ENCODE measurements around the gene HDDC3.

HDDC3 gene

DNA sequence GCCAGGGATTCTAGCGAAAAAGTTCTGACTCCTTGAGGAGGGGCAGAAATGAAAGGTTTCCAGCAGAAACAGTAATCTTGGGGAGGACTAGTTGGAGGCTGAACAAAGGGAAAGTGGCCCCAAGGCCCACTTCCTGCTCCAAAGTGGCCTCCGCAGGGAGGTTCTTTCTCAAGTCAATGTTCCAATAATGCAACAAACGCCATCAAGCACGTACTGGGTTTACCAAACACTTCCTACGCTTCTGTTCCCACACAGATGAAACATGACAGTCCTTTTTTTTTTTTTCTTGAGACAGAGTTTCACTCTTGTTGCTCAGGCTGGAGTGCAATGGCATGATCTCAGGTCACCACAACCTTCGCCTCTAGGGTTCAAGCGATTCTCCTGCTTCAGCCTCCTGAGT is 12.7 kb upstream of the HDDC3 start:
- no peak overlapping the region for H3K4me3 ChIP-seq (ENCODE audit: insufficient read depth in 1 of 2, low read depth in 1 of 2, low read length in 2 of 2)
- H3K4me1 ChIP-seq (ENCODE audit: control insufficient read depth, insufficient read depth, low read depth, low read length) = peaks cover 27% of the 10 kb centered on the region
- H3K4me2 ChIP-seq (ENCODE audit: low read length, poor library complexity, severe bottlenecking) = no peak overlapping the region
- over 99% methylated on average over 7 of the region's 7 CpGs for WGBS
- DNase-seq = no peak
- no peak overlapping the region for H3K27ac ChIP-seq (ENCODE audit: low read length, poor library complexity, severe bottlenecking)
- no peak overlapping the region for H3K18ac ChIP-seq (ENCODE audit: low read depth in 1 of 2, low read length in 2 of 2)
- no peak overlapping the region for H4K8ac ChIP-seq (ENCODE audit: low read length)
- no peak overlapping the region for H3K9ac ChIP-seq (ENCODE audit: low read length)
- H3K23ac ChIP-seq (ENCODE audit: low read length in 2 of 2) = no peak overlapping the region
- H3K4ac ChIP-seq (ENCODE audit: low read depth in 1 of 2, low read length in 2 of 2) = no peak overlapping the region
- no peak overlapping the region for H3K14ac ChIP-seq (ENCODE audit: low read length in 2 of 2)
- H2BK120ac ChIP-seq (ENCODE audit: low read depth, low read length) = no peak overlapping the region
- no peak overlapping the region for H2BK5ac ChIP-seq (ENCODE audit: low read depth, low read length, poor library complexity, severe bottlenecking)
- H3K79me1 ChIP-seq (replicated peaks; ENCODE audit: low read length, poor library complexity, severe bottlenecking) = peaks cover 28% of the 10 kb centered on the region
- no peak overlapping the region for H2AFZ ChIP-seq (ENCODE audit: low read depth, low read length)
- no peak overlapping the region for H2AK5ac ChIP-seq (ENCODE audit: low read length, severe bottlenecking)
- peaks cover 86 to 87% of the 10 kb centered on the region in 2 experiments for H3K36me3 ChIP-seq (ENCODE audit: control insufficient read depth in 1 of 2, insufficient read depth in 2 of 2, low read depth in 1 of 2, low read length in 2 of 2)
- H3K9me3 ChIP-seq (ENCODE audit: control insufficient read depth, low read length) = no peaks in the 10 kb centered on the region
- no peak overlapping the region for H2BK15ac ChIP-seq (ENCODE audit: low read depth, poor library complexity, severe bottlenecking)
- no peak overlapping the region for H4K91ac ChIP-seq (ENCODE audit: low read length)
- no peak overlapping the region for H2BK12ac ChIP-seq (ENCODE audit: low read length in 2 of 2)
- no peaks in the 10 kb centered on the region for H3K27me3 ChIP-seq (ENCODE audit: control insufficient read depth in 1 of 2, insufficient read depth in 1 of 2, low read length in 2 of 2)

DNA sequence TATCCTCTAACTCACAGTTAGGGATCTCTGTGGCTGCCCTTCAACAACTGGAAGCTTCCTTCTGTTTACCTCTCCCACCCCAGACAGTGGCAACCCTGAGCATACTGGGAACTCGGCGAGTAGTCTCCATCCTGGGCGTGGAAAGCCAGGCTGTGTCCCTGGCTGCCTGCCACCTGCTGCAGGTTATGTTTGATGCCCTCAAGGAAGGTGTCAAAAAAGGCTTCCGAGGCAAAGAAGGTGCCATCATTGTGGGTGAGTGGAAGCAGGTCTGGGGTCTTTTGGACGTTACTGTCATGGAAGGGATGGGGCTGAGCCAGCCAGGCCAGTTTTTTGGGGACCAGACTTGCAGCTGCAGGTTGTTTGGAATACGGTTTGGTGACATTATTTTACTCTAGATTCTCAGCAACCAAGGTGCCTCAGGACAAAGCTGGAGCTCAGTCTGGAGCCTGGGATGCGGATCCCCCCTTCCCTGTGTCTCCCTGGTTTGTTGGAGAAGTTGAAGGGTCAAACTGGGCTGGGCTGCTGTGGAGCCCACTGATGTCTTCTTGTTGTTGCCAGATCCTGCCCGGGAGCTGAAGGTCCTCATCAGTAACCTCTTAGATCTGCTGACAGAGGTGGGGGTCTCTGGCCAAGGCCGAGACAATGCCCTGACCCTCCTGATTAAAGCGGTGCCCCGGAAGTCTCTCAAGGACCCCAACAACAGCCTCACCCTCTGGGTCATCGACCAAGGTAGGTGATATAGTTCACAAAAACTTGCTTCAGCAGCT is 10.2 kb upstream of the HDDC3 start:
- H3K4me2 ChIP-seq (ENCODE audit: low read length, poor library complexity, severe bottlenecking) = no peak overlapping the region
- no peak overlapping the region for H2BK120ac ChIP-seq (ENCODE audit: low read depth, low read length)
- no peak overlapping the region for H3K18ac ChIP-seq (ENCODE audit: low read depth in 1 of 2, low read length in 2 of 2)
- H4K91ac ChIP-seq (ENCODE audit: low read length) = no peak overlapping the region
- DNase-seq = no peak
- H3K27ac ChIP-seq (ENCODE audit: low read length, poor library complexity, severe bottlenecking) = no peak overlapping the region
- peaks cover 81 to 86% of the 10 kb centered on the region in 2 experiments for H3K36me3 ChIP-seq (ENCODE audit: control insufficient read depth in 1 of 2, insufficient read depth in 2 of 2, low read depth in 1 of 2, low read length in 2 of 2)
- no peak overlapping the region for H3K4me3 ChIP-seq (ENCODE audit: insufficient read depth in 1 of 2, low read depth in 1 of 2, low read length in 2 of 2)
- no peak overlapping the region for H3K14ac ChIP-seq (ENCODE audit: low read length in 2 of 2)
- H2BK5ac ChIP-seq (ENCODE audit: low read depth, low read length, poor library complexity, severe bottlenecking) = no peak overlapping the region
- H3K23ac ChIP-seq (ENCODE audit: low read length in 2 of 2) = no peak overlapping the region
- H3K4me1 ChIP-seq (ENCODE audit: control insufficient read depth, insufficient read depth, low read depth, low read length) = peaks cover 10% of the 10 kb centered on the region
- H4K8ac ChIP-seq (ENCODE audit: low read length) = no peak overlapping the region
- no peaks in the 10 kb centered on the region for H3K9me3 ChIP-seq (ENCODE audit: control insufficient read depth, low read length)
- WGBS = 92% methylated on average over 12 of the region's 12 CpGs
- H2AFZ ChIP-seq (ENCODE audit: low read depth, low read length) = no peak overlapping the region
- H3K27me3 ChIP-seq (ENCODE audit: control insufficient read depth in 1 of 2, insufficient read depth in 1 of 2, low read length in 2 of 2) = no peaks in the 10 kb centered on the region
- H2AK5ac ChIP-seq (ENCODE audit: low read length, severe bottlenecking) = no peak overlapping the region
- peaks cover 39% of the 10 kb centered on the region for H3K79me1 ChIP-seq (replicated peaks; ENCODE audit: low read length, poor library complexity, severe bottlenecking)
- H2BK12ac ChIP-seq (ENCODE audit: low read length in 2 of 2) = no peak overlapping the region
- H3K9ac ChIP-seq (ENCODE audit: low read length) = no peak overlapping the region
- H3K4ac ChIP-seq (ENCODE audit: low read depth in 1 of 2, low read length in 2 of 2) = no peak overlapping the region
- no peak overlapping the region for H2BK15ac ChIP-seq (ENCODE audit: low read depth, poor library complexity, severe bottlenecking)

DNA sequence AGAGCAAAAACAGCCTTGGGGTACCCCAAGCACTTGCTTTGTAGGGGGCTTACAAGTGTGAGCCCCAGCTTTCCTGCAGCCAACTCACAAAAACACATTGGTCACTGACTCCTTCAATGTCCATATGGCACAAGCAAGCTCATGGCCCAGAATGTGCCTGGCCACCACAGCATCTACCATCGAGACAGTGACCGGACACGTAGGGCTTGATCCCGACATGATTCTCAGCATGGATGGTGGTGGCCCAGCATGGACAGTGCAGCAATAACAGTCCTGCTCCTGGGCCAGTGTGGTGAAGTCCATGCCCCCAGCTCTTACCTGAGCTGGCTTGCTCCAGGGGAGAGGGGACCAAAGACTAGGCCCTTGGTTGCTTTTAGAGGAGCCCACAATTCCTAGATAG is 8.7 kb upstream of the HDDC3 start:
- Histone ChIP-seq H2BK5ac (ENCODE audit: low read depth, low read length, poor library complexity, severe bottlenecking) (no peak overlapping the region), H4K91ac (ENCODE audit: low read length) (no peak overlapping the region), H3K4me3 (ENCODE audit: insufficient read depth in 1 of 2, low read depth in 1 of 2, low read length in 2 of 2) (no peak overlapping the region), H2BK120ac (ENCODE audit: low read depth, low read length) (no peak overlapping the region), H3K27me3 (ENCODE audit: control insufficient read depth in 1 of 2, insufficient read depth in 1 of 2, low read length in 2 of 2) (no peaks in the 10 kb centered on the region), H3K27ac (ENCODE audit: low read length, poor library complexity, severe bottlenecking) (no peak overlapping the region), H3K4ac (ENCODE audit: low read depth in 1 of 2, low read length in 2 of 2) (no peak overlapping the region), H3K9ac (ENCODE audit: low read length) (no peak overlapping the region), H2AK5ac (ENCODE audit: low read length, severe bottlenecking) (no peak overlapping the region), H3K79me1 (replicated peaks; ENCODE audit: low read length, poor library complexity, severe bottlenecking) (peaks cover 45% of the 10 kb centered on the region), H3K23ac (ENCODE audit: low read length in 2 of 2) (no peak overlapping the region), H3K36me3 (ENCODE audit: control insufficient read depth in 1 of 2, insufficient read depth in 2 of 2, low read depth in 1 of 2, low read length in 2 of 2) (peaks cover 70 to 83% of the 10 kb centered on the region in 2 experiments), H4K8ac (ENCODE audit: low read length) (no peak overlapping the region), H2BK12ac (ENCODE audit: low read length in 2 of 2) (peak overlapping the region in 1 of 2 experiments; percentile 6), H3K9me3 (ENCODE audit: control insufficient read depth, low read length) (no peaks in the 10 kb centered on the region), H3K4me2 (ENCODE audit: low read length, poor library complexity, severe bottlenecking) (no peak overlapping the region), H3K18ac (ENCODE audit: low read depth in 1 of 2, low read length in 2 of 2) (no peak overlapping the region), H2AFZ (ENCODE audit: low read depth, low read length) (no peak overlapping the region), H3K14ac (ENCODE audit: low read length in 2 of 2) (no peak overlapping the region), H2BK15ac (ENCODE audit: low read depth, poor library complexity, severe bottlenecking) (no peak overlapping the region), H3K4me1 (ENCODE audit: control insufficient read depth, insufficient read depth, low read depth, low read length) (peaks cover 10% of the 10 kb centered on the region)
- WGBS = 98% methylated on average over 4 of the region's 4 CpGs
- no peak for DNase-seq

DNA sequence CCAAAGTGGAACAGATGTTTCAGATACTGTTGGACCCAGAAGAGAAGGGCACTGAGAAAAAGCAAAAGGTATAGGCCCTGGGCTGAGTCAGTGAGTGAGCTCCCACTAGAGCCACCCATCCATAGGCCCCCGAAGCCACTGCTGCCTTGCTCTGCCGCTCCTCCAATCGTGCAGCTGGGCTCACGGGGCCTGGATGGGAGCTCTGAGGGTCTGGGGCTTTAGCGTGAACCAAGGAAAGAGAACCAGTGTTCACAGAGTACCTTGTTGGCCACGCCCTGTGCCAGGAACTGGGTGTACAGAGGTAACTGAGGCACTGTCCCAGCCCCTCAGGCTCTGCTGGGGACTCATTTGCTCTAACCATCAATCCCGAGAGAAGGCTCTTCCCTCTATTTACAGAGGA is 7.4 kb upstream of the HDDC3 start:
- peaks cover 17% of the 10 kb centered on the region for H3K4me1 ChIP-seq (ENCODE audit: control insufficient read depth, insufficient read depth, low read depth, low read length)
- no peak overlapping the region for H3K4me3 ChIP-seq (ENCODE audit: insufficient read depth in 1 of 2, low read depth in 1 of 2, low read length in 2 of 2)
- H3K36me3 ChIP-seq (ENCODE audit: control insufficient read depth in 1 of 2, insufficient read depth in 2 of 2, low read depth in 1 of 2, low read length in 2 of 2) = peaks cover 63 to 78% of the 10 kb centered on the region in 2 experiments
- H2BK120ac ChIP-seq (ENCODE audit: low read depth, low read length) = no peak overlapping the region
- no peaks in the 10 kb centered on the region for H3K9me3 ChIP-seq (ENCODE audit: control insufficient read depth, low read length)
- H3K18ac ChIP-seq (ENCODE audit: low read depth in 1 of 2, low read length in 2 of 2) = no peak overlapping the region
- H2BK12ac ChIP-seq (ENCODE audit: low read length in 2 of 2) = no peak overlapping the region
- H2AK5ac ChIP-seq (ENCODE audit: low read length, severe bottlenecking) = no peak overlapping the region
- no peak overlapping the region for H3K9ac ChIP-seq (ENCODE audit: low read length)
- no peak overlapping the region for H2BK15ac ChIP-seq (ENCODE audit: low read depth, poor library complexity, severe bottlenecking)
- H3K27ac ChIP-seq (ENCODE audit: low read length, poor library complexity, severe bottlenecking) = no peak overlapping the region
- no peak overlapping the region for H4K91ac ChIP-seq (ENCODE audit: low read length)
- H3K27me3 ChIP-seq (ENCODE audit: control insufficient read depth in 1 of 2, insufficient read depth in 1 of 2, low read length in 2 of 2) = no peaks in the 10 kb centered on the region
- no peak overlapping the region for H3K23ac ChIP-seq (ENCODE audit: low read length in 2 of 2)
- DNase-seq = no peak
- H4K8ac ChIP-seq (ENCODE audit: low read length) = no peak overlapping the region
- H3K14ac ChIP-seq (ENCODE audit: low read length in 2 of 2) = no peak overlapping the region
- 82% methylated on average over 7 of the region's 7 CpGs for WGBS
- no peak overlapping the region for H2BK5ac ChIP-seq (ENCODE audit: low read depth, low read length, poor library complexity, severe bottlenecking)
- H3K4me2 ChIP-seq (ENCODE audit: low read length, poor library complexity, severe bottlenecking) = no peak overlapping the region
- no peak overlapping the region for H3K4ac ChIP-seq (ENCODE audit: low read depth in 1 of 2, low read length in 2 of 2)
- H2AFZ ChIP-seq (ENCODE audit: low read depth, low read length) = no peak overlapping the region
- H3K79me1 ChIP-seq (replicated peaks; ENCODE audit: low read length, poor library complexity, severe bottlenecking) = peaks cover 48% of the 10 kb centered on the region

All from mesenchymal stem cell (in vitro differentiated cells and primary cell).